ENCODE measurements around the gene TRAF1. TPM values are rescaled to one million over a fixed set of nuclear protein-coding genes. Genes with fewer than 3 reads are reported as not detected.

TRAF1 gene
- total and polyA plus RNA-seq, 5 donors from 2014 or later, result 13.5 to 167 (median 16.9) TPM

GRCh38 chr9:120915854-120916470 lies 10.6 kb downstream of the TRAF1 start:
- Mint-ChIP-seq H3K27me3 (no peaks in the 10 kb centered on the region), H3K27ac (peak overlapping the region; percentile 91 to 100 (median 97)), H3K9me3 (no peaks in the 10 kb centered on the region), H3K36me3 (peaks cover 75% of the 10 kb centered on the region), H3K4me3 (peak overlapping the region; percentile 78 to 99 (median 78)), H3K4me1 (peaks cover 18 to 96% (median 64%) of the 10 kb centered on the region in 4 donors)
- H3K4me3 ChIP-seq (ENCODE audit: low read depth, low read length), result peak overlapping the region; percentile 96
- no peaks in the 10 kb centered on the region for H3K9me3 ChIP-seq (ENCODE audit: control insufficient read depth in 2 of 2, low read length in 2 of 2)
- H3K27ac ChIP-seq (ENCODE audit: insufficient read depth, low read length, poor library complexity, severe bottlenecking), result peak overlapping the region; percentile 99
- H3K4me1 ChIP-seq (ENCODE audit: control insufficient read depth, insufficient read depth, low read length, poor library complexity, severe bottlenecking), result peaks cover 95% of the 10 kb centered on the region
- DNase-seq (peak; percentile 42 to 87 (median 73)), ATAC-seq (ENCODE audit: low read depth in 2 of 2) (peak; percentile 88)
- H3K27me3 ChIP-seq (ENCODE audit: control insufficient read depth, insufficient read depth, low read length), result no peaks in the 10 kb centered on the region
- peaks cover 79% of the 10 kb centered on the region for H3K36me3 ChIP-seq (ENCODE audit: control insufficient read depth, insufficient read depth, low read length)

- Histone ChIP-seq H3K9me3 (ENCODE audit: control insufficient read depth in 2 of 2, low read length in 2 of 2) (no peaks in the 10 kb centered on the region), H3K4me3 (ENCODE audit: low read depth, low read length) (peak overlapping the region; percentile 96), H3K4me1 (ENCODE audit: control insufficient read depth, insufficient read depth, low read length, poor library complexity, severe bottlenecking) (peaks cover 95% of the 10 kb centered on the region), H3K27ac (ENCODE audit: insufficient read depth, low read length, poor library complexity, severe bottlenecking) (peak overlapping the region; percentile 99), H3K36me3 (ENCODE audit: control insufficient read depth, insufficient read depth, low read length) (peaks cover 80% of the 10 kb centered on the region), H3K27me3 (ENCODE audit: control insufficient read depth, insufficient read depth, low read length) (no peaks in the 10 kb centered on the region)
- no peaks in the 10 kb centered on the region for H3K27me3 Mint-ChIP-seq
- no peaks in the 10 kb centered on the region for H3K9me3 Mint-ChIP-seq
- DNase-seq (no peak), ATAC-seq (ENCODE audit: low read depth in 2 of 2) (no peak)
- H3K27ac Mint-ChIP-seq, result peak overlapping the region; percentile 32 to 97 (median 89)
- H3K4me1 Mint-ChIP-seq, result peaks cover 22 to 96% (median 64%) of the 10 kb centered on the region in 4 donors
- peak overlapping the region in 2 of 4 donors; percentile 33 to 83 for H3K4me3 Mint-ChIP-seq
- peaks cover 74% of the 10 kb centered on the region for H3K36me3 Mint-ChIP-seq
Measured at GRCh38 chr9:120914953-120915352, 11.6 kb downstream of the TRAF1 start.

- peaks cover 80% of the 10 kb centered on the region for H3K36me3 ChIP-seq (ENCODE audit: control insufficient read depth, insufficient read depth, low read length)
- Mint-ChIP-seq H3K4me3 (peak overlapping the region in 3 of 4 donors; percentile 21 to 84 (median 83)), H3K36me3 (peaks cover 70% of the 10 kb centered on the region), H3K4me1 (peaks cover 16 to 96% (median 60%) of the 10 kb centered on the region in 4 donors), H3K27me3 (no peaks in the 10 kb centered on the region), H3K27ac (peak overlapping the region in 2 of 3 donors; percentile 89 to 97), H3K9me3 (no peaks in the 10 kb centered on the region)
- peaks cover 95% of the 10 kb centered on the region for H3K4me1 ChIP-seq (ENCODE audit: control insufficient read depth, insufficient read depth, low read length, poor library complexity, severe bottlenecking)
- no peaks in the 10 kb centered on the region for H3K27me3 ChIP-seq (ENCODE audit: control insufficient read depth, insufficient read depth, low read length)
- H3K4me3 ChIP-seq (ENCODE audit: low read depth, low read length), result peak overlapping the region; percentile 9
- no peak for ATAC-seq (ENCODE audit: low read depth in 2 of 2)
- DNase-seq, result no peak
- peak overlapping the region; percentile 99 for H3K27ac ChIP-seq (ENCODE audit: insufficient read depth, low read length, poor library complexity, severe bottlenecking)
- H3K9me3 ChIP-seq (ENCODE audit: control insufficient read depth in 2 of 2, low read length in 2 of 2), result no peaks in the 10 kb centered on the region
Measured at GRCh38 chr9:120914396-120914795, 12.2 kb downstream of the TRAF1 start.

- Mint-ChIP-seq H3K27ac (peak overlapping the region; percentile 31 to 88 (median 78)), H3K36me3 (peaks cover 72% of the 10 kb centered on the region), H3K9me3 (no peaks in the 10 kb centered on the region), H3K4me3 (peak overlapping the region in 3 of 4 donors; percentile 41 to 83 (median 51)), H3K27me3 (no peaks in the 10 kb centered on the region), H3K4me1 (peaks cover 16 to 96% (median 62%) of the 10 kb centered on the region in 4 donors)
- H3K4me1 ChIP-seq (ENCODE audit: control insufficient read depth, insufficient read depth, low read length, poor library complexity, severe bottlenecking), result peaks cover 93% of the 10 kb centered on the region
- peak in 1 of 3 donors; percentile 49 for DNase-seq
- ATAC-seq (ENCODE audit: low read depth in 2 of 2), result no peak
- peak overlapping the region; percentile 47 for H3K27ac ChIP-seq (ENCODE audit: insufficient read depth, low read length, poor library complexity, severe bottlenecking)
- H3K4me3 ChIP-seq (ENCODE audit: low read depth, low read length), result no peak overlapping the region
- no peaks in the 10 kb centered on the region for H3K9me3 ChIP-seq (ENCODE audit: control insufficient read depth in 2 of 2, low read length in 2 of 2)
- H3K36me3 ChIP-seq (ENCODE audit: control insufficient read depth, insufficient read depth, low read length), result peaks cover 83% of the 10 kb centered on the region
- no peaks in the 10 kb centered on the region for H3K27me3 ChIP-seq (ENCODE audit: control insufficient read depth, insufficient read depth, low read length)
Measured at GRCh38 chr9:120913647-120914264, 12.8 kb downstream of the TRAF1 start.

- Histone ChIP-seq H3K9me3 (ENCODE audit: control insufficient read depth in 2 of 2, low read length in 2 of 2) (no peaks in the 10 kb centered on the region), H3K4me3 (ENCODE audit: low read depth, low read length) (no peak overlapping the region), H3K4me1 (ENCODE audit: control insufficient read depth, insufficient read depth, low read length, poor library complexity, severe bottlenecking) (peaks cover 86% of the 10 kb centered on the region), H3K27me3 (ENCODE audit: control insufficient read depth, insufficient read depth, low read length) (no peaks in the 10 kb centered on the region), H3K27ac (ENCODE audit: insufficient read depth, low read length, poor library complexity, severe bottlenecking) (peak overlapping the region; percentile 47), H3K36me3 (ENCODE audit: control insufficient read depth, insufficient read depth, low read length) (peaks cover 79% of the 10 kb centered on the region)
- Mint-ChIP-seq H3K27me3 (no peaks in the 10 kb centered on the region), H3K27ac (peak overlapping the region; percentile 76 to 78 (median 77)), H3K4me3 (peak overlapping the region in 2 of 4 donors; percentile 7 to 69), H3K36me3 (peaks cover 69% of the 10 kb centered on the region), H3K9me3 (no peaks in the 10 kb centered on the region), H3K4me1 (peaks cover 16 to 94% (median 57%) of the 10 kb centered on the region in 4 donors)
- no peak for DNase-seq
- no peak for ATAC-seq (ENCODE audit: low read depth in 2 of 2)
Measured at GRCh38 chr9:120912958-120913646, 13.5 kb downstream of the TRAF1 start.

- DNase-seq, result no peak
- Histone ChIP-seq H3K9me3 (ENCODE audit: control insufficient read depth in 2 of 2, low read length in 2 of 2) (no peaks in the 10 kb centered on the region), H3K27ac (ENCODE audit: insufficient read depth, low read length, poor library complexity, severe bottlenecking) (peak overlapping the region; percentile 98), H3K4me1 (ENCODE audit: control insufficient read depth, insufficient read depth, low read length, poor library complexity, severe bottlenecking) (peaks cover 83% of the 10 kb centered on the region), H3K36me3 (ENCODE audit: control insufficient read depth, insufficient read depth, low read length) (peaks cover 80% of the 10 kb centered on the region), H3K4me3 (ENCODE audit: low read depth, low read length) (no peak overlapping the region), H3K27me3 (ENCODE audit: control insufficient read depth, insufficient read depth, low read length) (no peaks in the 10 kb centered on the region)
- no peak for ATAC-seq (ENCODE audit: low read depth in 2 of 2)
- Mint-ChIP-seq H3K4me3 (peak overlapping the region in 2 of 4 donors; percentile 54 to 69), H3K27ac (peak overlapping the region; percentile 85 to 94 (median 91)), H3K36me3 (peaks cover 69% of the 10 kb centered on the region), H3K4me1 (peaks cover 16 to 93% (median 54%) of the 10 kb centered on the region in 4 donors), H3K27me3 (no peaks in the 10 kb centered on the region), H3K9me3 (no peaks in the 10 kb centered on the region)
Measured at GRCh38 chr9:120911295-120911837, 15.2 kb downstream of the TRAF1 start.

- H3K4me1 ChIP-seq (ENCODE audit: control insufficient read depth, insufficient read depth, low read length, poor library complexity, severe bottlenecking), result peaks cover 83% of the 10 kb centered on the region
- ATAC-seq (ENCODE audit: low read depth in 2 of 2), result peak in 1 of 2 donors; percentile 17
- no peaks in the 10 kb centered on the region for H3K9me3 Mint-ChIP-seq
- H3K27me3 ChIP-seq (ENCODE audit: control insufficient read depth, insufficient read depth, low read length), result no peaks in the 10 kb centered on the region
- peak overlapping the region; percentile 19 for H3K4me3 ChIP-seq (ENCODE audit: low read depth, low read length)
- H3K36me3 ChIP-seq (ENCODE audit: control insufficient read depth, insufficient read depth, low read length), result peaks cover 83% of the 10 kb centered on the region
- H3K4me3 Mint-ChIP-seq, result peak overlapping the region; percentile 11 to 54 (median 36)
- H3K36me3 Mint-ChIP-seq, result peaks cover 69% of the 10 kb centered on the region
- peaks cover 10 to 94% (median 55%) of the 10 kb centered on the region in 4 donors for H3K4me1 Mint-ChIP-seq
- H3K27ac ChIP-seq (ENCODE audit: insufficient read depth, low read length, poor library complexity, severe bottlenecking), result peak overlapping the region; percentile 98
- no peaks in the 10 kb centered on the region for H3K9me3 ChIP-seq (ENCODE audit: control insufficient read depth in 2 of 2, low read length in 2 of 2)
- no peaks in the 10 kb centered on the region for H3K27me3 Mint-ChIP-seq
- peak overlapping the region; percentile 85 to 94 (median 91) for H3K27ac Mint-ChIP-seq
- no peak for DNase-seq
Measured at GRCh38 chr9:120910643-120911042, 16.0 kb downstream of the TRAF1 start.

Measured in CD4-positive, CD25-positive, alpha-beta regulatory T cell (primary cell).